HepG2 (cell line): Measurements from ENCODE around the gene PLPPR3. TPM values are rescaled to one million over a fixed set of nuclear protein-coding genes. Genes with fewer than 3 reads are reported as not detected.
A peak's percentile ranks its signal among the peaks of the same experiment; 100 is the strongest.

Experiments
- ATAC-seq: fragments of 200-7000 bp; cut with Tn5 transposase; 3 replicates; pipeline ENCODE4 v1.9.1; 2020; ENCODE audit warnings: mild to moderate bottlenecking, moderate library complexity
- BruUV-seq: library from RNA; stranded (reverse); fragments of 400-500 nt; replicated peaks from 2 replicates; lab custom pipeline; 2021; lab: Mats Ljungman, UMichigan
- CTCF ChIA-PET: fragments of 300-600 bp; formaldehyde crosslinking; extraction: SDS; loops from one replicate; lab custom pipeline; 2021; ENCODE audit warnings: low total read pairs, inconsistent platforms, low intra/inter-chr PET ratio; lab: Yijun Ruan, JAX
- POLR2A ChIA-PET: fragments of 350-600 bp; sonication (Branson Sonifier 250); formaldehyde crosslinking; loops from one replicate; lab custom pipeline; 2020; ENCODE audit warnings: antibody characterized with exemption, inconsistent platforms; lab: Yijun Ruan, JAX
- DNase-seq: peaks from one replicate; pipeline ENCODE4 v3.0.0-alpha.2; 2015; ENCODE audit warnings: low spot score
- FAIRE-seq: peaks from 3 replicates; lab custom pipeline; 2011; peaks lifted over from hg19 to GRCh38; lab: Jason Lieb, UNC
- H2AFZ ChIP-seq: one replicate; pipeline ENCODE4 v1.6.1; 2011; ENCODE audit warnings: low read length, inconsistent platforms
- H3K27ac ChIP-seq: fragments of 300-600 bp; 3 replicates; pipeline ENCODE4 v1.8.0; 2011; ENCODE audit warnings: mixed run types, mild to moderate bottlenecking, mixed read lengths, low read length, inconsistent platforms; ENCODE audit not compliant: insufficient read depth; ENCODE audit errors: extremely low read length
- H3K27me3 ChIP-seq, 2 experiments: fragments of 200-600 bp in 1 of 2; 2 replicates in 1 of 2; 3 replicates in 1 of 2; pipeline versions ENCODE4 v1.6.0 to v1.8.0; 2011; ENCODE audit warnings: low read length in 2 of 2, mild to moderate bottlenecking in 2 of 2, moderate library complexity in 2 of 2, inconsistent platforms in 1 of 2; ENCODE audit not compliant: insufficient read depth in 2 of 2, control insufficient read depth in 1 of 2
- H3K36me3 ChIP-seq, 2 experiments: fragments of 200-600 bp in 1 of 2; replicated peaks in 1 of 2; 2 replicates in 1 of 2; 3 replicates in 1 of 2; pipeline versions ENCODE4 v1.5.1 to v1.8.0; 2011; ENCODE audit warnings: low read length in 2 of 2, inconsistent platforms in 1 of 2; ENCODE audit not compliant: insufficient read depth in 2 of 2, control insufficient read depth in 1 of 2
- H3K4me1 ChIP-seq: 2 replicates; pipeline ENCODE4 v1.5.1; 2012; ENCODE audit warnings: low read length, inconsistent platforms; ENCODE audit not compliant: insufficient read depth
- H3K4me2 ChIP-seq: 2 replicates; pipeline ENCODE4 v1.6.0; 2011; ENCODE audit warnings: low read depth, low read length, inconsistent platforms
- H3K4me3 ChIP-seq, 3 experiments: fragments of 200-600 bp in 1 of 3; sonication (generic), shearing (Covaris generic) in 1 of 3; replicated peaks in 1 of 3; 2 replicates each; pipeline ENCODE4 v1.5.1; 2011 to 2016; ENCODE audit warnings: low read length in 3 of 3, inconsistent platforms in 2 of 3, low read depth in 2 of 3, mild to moderate bottlenecking in 2 of 3, control low read depth in 1 of 3, mixed read lengths in 1 of 3; ENCODE audit not compliant: insufficient read depth in 1 of 3
- H3K79me2 ChIP-seq: one replicate; pipeline ENCODE4 v1.6.1; 2011; ENCODE audit warnings: low read length, inconsistent platforms; ENCODE audit not compliant: insufficient read depth
- H3K9ac ChIP-seq: 2 replicates; pipeline ENCODE4 v1.6.0; 2011; ENCODE audit warnings: mild to moderate bottlenecking, low read depth, low read length, inconsistent platforms; ENCODE audit not compliant: insufficient read depth
- H3K9me3 ChIP-seq: 2 replicates; pipeline ENCODE4 v1.5.1; 2012; ENCODE audit warnings: mild to moderate bottlenecking, low read length
- H4K20me1 ChIP-seq: 2 replicates; pipeline ENCODE4 v1.6.0; 2011; ENCODE audit warnings: inconsistent platforms, mild to moderate bottlenecking, low read length, moderate library complexity; ENCODE audit not compliant: insufficient read depth
- ZNF121 ChIP-seq: sonication (generic); formaldehyde crosslinking; IDR thresholded peaks from 2 replicates; pipeline ENCODE4 v1.5.0; 2020; ENCODE audit warnings: mild to moderate bottlenecking, missing genetic modification reagents
- WGBS: methylation state at CpG from one replicate; pipeline ENCODE4 v1.1.6; 2017; ENCODE audit warnings: low lambda C conversion rate; 5-methylcytosine and 5-hydroxymethylcytosine counted together
- in situ Hi-C: cut with HindIII; loops from 2 replicates; pipeline ENCODE4 v1.10.0; 2017; ENCODE audit warnings: low pct_unique_long_range_greater_than_20kb; ENCODE audit not compliant: extremely low pct_ligation_motif_present
- intact Hi-C: fragments of 100-400 bp; cut with micrococcal nuclease; formaldehyde crosslinking; loops from one replicate; pipeline ENCODE4 v1.10.0; 2022; ENCODE audit not compliant: unreplicated experiment
- polyA plus RNA-seq, 8 experiments: library from polyadenylated mRNA; depleted of rRNA in 3 of 8; stranded (reverse) in 7 of 8; unstranded in 1 of 8; fragments of >200 nt; fragmentation: Illumina TruSeq in 4 of 8; extraction: Trizol in 4 of 8; gene quantifications; 2 replicates each; pipeline versions ENCODE4 v1.2.1 to v1.2.3, GENCODE V29; 2011 to 2016; ENCODE audit warnings: low read depth in 4 of 8, missing spikeins in 1 of 8, mixed read lengths in 1 of 8; ENCODE audit not compliant: insufficient read depth in 1 of 8
- total RNA-seq, 5 experiments: library from RNA; depleted of rRNA; stranded (reverse); fragments of >200 nt; fragmentation: Illumina TruSeq; extraction: Trizol; gene quantifications; 2 replicates each; pipeline ENCODE4 v1.2.3, GENCODE V29; 2016; ENCODE audit warnings: low read depth in 1 of 5
- TF ChIP-seq, protein P1 (sequence below): sonication (generic); formaldehyde crosslinking; IDR thresholded peaks from 2 replicates; pipeline ENCODE4 v1.5.0; 2020; ENCODE audit warnings: mild to moderate bottlenecking, missing genetic modification reagents
- TF ChIP-seq, protein P2 (sequence below): sonication (generic); formaldehyde crosslinking; IDR thresholded peaks from 2 replicates; pipeline ENCODE4 v1.5.0; 2020; ENCODE audit warnings: mild to moderate bottlenecking, missing genetic modification reagents

Gene PLPPR3
- total and polyA plus RNA-seq, 2 of the 13 experiments (the other 11 are each of a cell fraction or from before 2014, with no cell fraction given): 0.07 to 0.16 TPM

DNA sequence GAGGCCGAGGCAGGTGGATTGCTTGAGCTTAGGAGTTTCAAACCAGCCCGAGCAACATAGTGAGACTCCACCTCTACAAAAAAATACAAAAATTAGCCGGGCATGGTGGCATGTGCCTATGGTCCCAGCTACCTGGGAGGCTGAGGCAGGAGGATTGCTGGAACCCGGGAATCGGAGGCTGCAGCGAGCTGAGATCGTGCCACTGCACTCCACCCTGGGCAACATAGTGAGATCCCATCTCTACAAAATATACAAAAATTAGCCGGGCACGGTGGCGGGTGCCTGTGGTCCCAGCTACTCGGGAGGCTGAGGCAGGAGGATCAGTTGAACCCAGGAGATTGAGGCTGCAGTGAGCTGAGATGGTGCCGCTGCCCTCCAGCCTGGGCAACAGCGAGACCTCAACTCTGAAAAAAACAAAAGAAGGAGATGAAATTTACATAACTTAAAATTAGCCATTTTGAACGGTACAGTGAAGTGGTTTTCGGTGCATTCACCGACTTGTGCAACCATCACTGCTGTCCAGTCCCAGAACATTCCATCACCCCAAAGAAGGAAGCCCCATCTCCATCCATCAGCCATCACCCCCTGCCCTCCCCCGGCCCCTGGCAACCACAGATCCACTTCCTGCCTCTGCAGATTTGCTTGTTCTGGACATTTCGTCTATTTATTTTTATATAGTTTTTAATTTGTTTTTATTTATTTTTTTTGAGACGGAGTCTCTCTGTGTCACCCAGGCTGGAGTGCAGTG lies 4.3 kb upstream of the PLPPR3 start:
- TF ChIP-seq, protein P1, sequence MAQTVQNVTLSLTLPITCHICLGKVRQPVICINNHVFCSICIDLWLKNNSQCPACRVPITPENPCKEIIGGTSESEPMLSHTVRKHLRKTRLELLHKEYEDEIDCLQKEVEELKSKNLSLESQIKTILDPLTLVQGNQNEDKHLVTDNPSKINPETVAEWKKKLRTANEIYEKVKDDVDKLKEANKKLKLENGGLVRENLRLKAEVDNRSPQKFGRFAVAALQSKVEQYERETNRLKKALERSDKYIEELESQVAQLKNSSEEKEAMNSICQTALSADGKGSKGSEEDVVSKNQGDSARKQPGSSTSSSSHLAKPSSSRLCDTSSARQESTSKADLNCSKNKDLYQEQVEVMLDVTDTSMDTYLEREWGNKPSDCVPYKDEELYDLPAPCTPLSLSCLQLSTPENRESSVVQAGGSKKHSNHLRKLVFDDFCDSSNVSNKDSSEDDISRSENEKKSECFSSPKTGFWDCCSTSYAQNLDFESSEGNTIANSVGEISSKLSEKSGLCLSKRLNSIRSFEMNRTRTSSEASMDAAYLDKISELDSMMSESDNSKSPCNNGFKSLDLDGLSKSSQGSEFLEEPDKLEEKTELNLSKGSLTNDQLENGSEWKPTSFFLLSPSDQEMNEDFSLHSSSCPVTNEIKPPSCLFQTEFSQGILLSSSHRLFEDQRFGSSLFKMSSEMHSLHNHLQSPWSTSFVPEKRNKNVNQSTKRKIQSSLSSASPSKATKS (CRISPR knock-in tag): no peak
- TF ChIP-seq, protein P2, sequence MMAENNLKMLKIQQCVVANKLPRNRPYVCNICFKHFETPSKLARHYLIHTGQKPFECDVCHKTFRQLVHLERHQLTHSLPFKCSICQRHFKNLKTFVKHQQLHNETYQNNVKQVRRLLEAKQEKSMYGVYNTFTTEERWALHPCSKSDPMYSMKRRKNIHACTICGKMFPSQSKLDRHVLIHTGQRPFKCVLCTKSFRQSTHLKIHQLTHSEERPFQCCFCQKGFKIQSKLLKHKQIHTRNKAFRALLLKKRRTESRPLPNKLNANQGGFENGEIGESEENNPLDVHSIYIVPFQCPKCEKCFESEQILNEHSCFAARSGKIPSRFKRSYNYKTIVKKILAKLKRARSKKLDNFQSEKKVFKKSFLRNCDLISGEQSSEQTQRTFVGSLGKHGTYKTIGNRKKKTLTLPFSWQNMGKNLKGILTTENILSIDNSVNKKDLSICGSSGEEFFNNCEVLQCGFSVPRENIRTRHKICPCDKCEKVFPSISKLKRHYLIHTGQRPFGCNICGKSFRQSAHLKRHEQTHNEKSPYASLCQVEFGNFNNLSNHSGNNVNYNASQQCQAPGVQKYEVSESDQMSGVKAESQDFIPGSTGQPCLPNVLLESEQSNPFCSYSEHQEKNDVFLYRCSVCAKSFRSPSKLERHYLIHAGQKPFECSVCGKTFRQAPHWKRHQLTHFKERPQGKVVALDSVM (CRISPR knock-in tag): peak; percentile 41; the same call in 1 of the 2 replicates
- peak; percentile 80 for TF ChIP-seq ZNF121 (CRISPR knock-in tag)
- H3K4me1 ChIP-seq: peaks cover 9% of the 10 kb centered on the region
- no peak overlapping the region for H3K4me3 ChIP-seq
- no peak overlapping the region for H3K27ac ChIP-seq
- POLR2A ChIA-PET: no interaction called here
- in situ Hi-C loops (no loop called here), intact Hi-C loops (no loop called here)
- no TSS peak for BruUV-seq
- H3K9me3 ChIP-seq: no peaks in the 10 kb centered on the region
- no peak overlapping the region for H2AFZ ChIP-seq
- H3K36me3 ChIP-seq: no peaks in the 10 kb centered on the region
- ATAC-seq (no peak), DNase-seq (no peak), FAIRE-seq (no peak)
- WGBS: 37% methylated on average over 19 of the region's 19 CpGs
- H3K9ac ChIP-seq: no peak overlapping the region
- no peaks in the 10 kb centered on the region for H4K20me1 ChIP-seq
- CTCF ChIA-PET: no interaction called here
- no peak overlapping the region for H3K4me2 ChIP-seq
- H3K27me3 ChIP-seq: peaks cover 9 to 36% of the 10 kb centered on the region in 2 experiments
- H3K79me2 ChIP-seq: no peaks in the 10 kb centered on the region
